CD1c-positive myeloid dendritic cell (primary cell): ENCODE data around the gene COX5A.

ENCODE experiments used
- DNase-seq: peaks from one replicate; pipeline ENCODE4 v3.0.0-alpha.2; 2016; ENCODE audit errors: extremely low spot score

Gene COX5A

GRCh38 chr15:74870436-74871215 is 67.2 kb downstream of the COX5A start:
- peak; percentile 30 for DNase-seq
